IPS-NIHi7 (cell line): ENCODE measurements around the gene ZFP3.
"Not testable (repeated sequence)": the region's sequence is repeated elsewhere in the genome, so short reads cannot be mapped to it uniquely, and the experiment has no call there.

Experiments
- DNase-seq: peaks from one replicate; pipeline ENCODE4 v3.0.0; 2012; ENCODE audit warnings: mixed read lengths; ENCODE audit errors: extremely low spot score

Gene ZFP3

GRCh38 chr17:5138616-5139457 is 60.6 kb downstream of the ZFP3 start:
- DNase-seq, result no peak

GRCh38 chr17:5139458-5139732 is 61.1 kb downstream of the ZFP3 start:
- DNase-seq, result no peak

GRCh38 chr17:5142877-5143276 is 64.6 kb downstream of the ZFP3 start:
- DNase-seq, result not testable (repeated sequence)
